Measurements from ENCODE around the gene CRPPA.

- no peak for TF ChIP-seq CTCF (IDR thresholded peaks at IDR 0.05)
- no peak for TF ChIP-seq POLR2A (IDR thresholded peaks at IDR 0.05)
Measured at GRCh38 chr7:16450366-16450765, 29.0 kb upstream of the CRPPA start.

Data from adrenal gland (tissue), 5 donors.